ENCODE data around the gene SIAH1.

GRCh38 chr16:48340054-48340453 is 45.2 kb downstream of the SIAH1 start:
- no peak for TF ChIP-seq CTCF (IDR thresholded peaks at IDR 0.05)
- TF ChIP-seq POLR2A (IDR thresholded peaks at IDR 0.05; ENCODE audit: low read depth): no peak
- TF ChIP-seq EP300 (IDR thresholded peaks at IDR 0.05): no peak
- no peak for TF ChIP-seq POLR2AphosphoS5 (IDR thresholded peaks at IDR 0.05)
